GM23248 (cell line): ENCODE data around the gene UCHL1. TPM values are rescaled to one million over a fixed set of nuclear protein-coding genes. Genes with fewer than 3 reads are reported as not detected.

Source experiments
- DNase-seq: peaks from one replicate; pipeline ENCODE4 v3.0.0-alpha.2; 2015
- H2AFZ ChIP-seq: fragments of 200-600 bp; sonication (generic); 2 replicates; pipeline ENCODE4 v1.6.1; 2016; ENCODE audit warnings: antibody characterized with exemption
- H3F3A ChIP-seq: fragments of 200-600 bp; sonication (generic); 2 replicates; pipeline ENCODE4 v1.6.1; 2016; ENCODE audit warnings: mild to moderate bottlenecking, antibody characterized with exemption, mixed run types; ENCODE audit not compliant: insufficient read depth
- H3K27ac ChIP-seq: fragments of 200-600 bp; sonication (generic); 2 replicates; pipeline ENCODE4 v1.5.1; 2016; ENCODE audit warnings: mild to moderate bottlenecking
- H3K27me3 ChIP-seq: fragments of 200-600 bp; sonication (generic); replicated peaks from 2 replicates; pipeline ENCODE4 v1.6.1; 2016; ENCODE audit warnings: mild to moderate bottlenecking; ENCODE audit not compliant: insufficient read depth
- H3K36me3 ChIP-seq: fragments of 200-600 bp; sonication (generic); 2 replicates; pipeline ENCODE4 v1.6.1; 2016; ENCODE audit warnings: low read depth, mild to moderate bottlenecking
- H3K4me1 ChIP-seq: fragments of 200-600 bp; sonication (generic); 2 replicates; pipeline ENCODE4 v1.6.1; 2016; ENCODE audit warnings: mild to moderate bottlenecking; ENCODE audit not compliant: insufficient read depth
- H3K4me2 ChIP-seq: fragments of 200-600 bp; sonication (generic); one replicate; pipeline ENCODE4 v1.6.1; 2016; ENCODE audit warnings: mild to moderate bottlenecking; ENCODE audit not compliant: unreplicated experiment
- H3K4me3 ChIP-seq: fragments of 200-600 bp; sonication (generic); 2 replicates; pipeline ENCODE4 v1.5.1; 2016; ENCODE audit warnings: mild to moderate bottlenecking
- H3K79me2 ChIP-seq: fragments of 200-600 bp; sonication (generic); 2 replicates; pipeline ENCODE4 v1.6.1; 2016; ENCODE audit warnings: mild to moderate bottlenecking; ENCODE audit not compliant: insufficient read depth
- H3K9ac ChIP-seq: fragments of 200-600 bp; sonication (generic); 2 replicates; pipeline ENCODE4 v1.6.1; 2016; ENCODE audit warnings: mild to moderate bottlenecking
- H3K9me2 ChIP-seq: fragments of 200-600 bp; sonication (generic); 2 replicates; pipeline ENCODE4 v1.6.1; 2016; ENCODE audit warnings: mixed run types, mild to moderate bottlenecking, moderate library complexity; ENCODE audit not compliant: insufficient read depth
- H3K9me3 ChIP-seq: fragments of 200-600 bp; sonication (generic); one replicate; pipeline ENCODE4 v1.6.1; 2017; ENCODE audit warnings: low read depth
- H4K20me1 ChIP-seq: fragments of 200-600 bp; sonication (generic); 2 replicates; pipeline ENCODE4 v1.6.0; 2016; ENCODE audit not compliant: insufficient read depth
- EZH2 ChIP-seq: fragments of 200-600 bp; sonication (generic); IDR thresholded peaks from 2 replicates; pipeline ENCODE4 v1.6.1; 2018; ENCODE audit warnings: antibody characterized with exemption, mild to moderate bottlenecking; ENCODE audit not compliant: insufficient read depth, poor library complexity, severe bottlenecking
- EZH2phosphoT487 ChIP-seq: fragments of 200-600 bp; sonication (generic); IDR thresholded peaks from 2 replicates; pipeline ENCODE4 v1.6.1; 2018; ENCODE audit warnings: antibody characterized with exemption, moderate library complexity, mild to moderate bottlenecking, low read depth; ENCODE audit not compliant: insufficient read depth
- WGBS, 2 experiments: methylation state at CpG; one replicate each; pipeline ENCODE4 v1.1.6; 2015 to 2017; ENCODE audit warnings: low lambda C conversion rate in 2 of 2, low coverage in 1 of 2; ENCODE audit errors: missing lambda C conversion rate in 2 of 2; 5-methylcytosine and 5-hydroxymethylcytosine counted together
- in situ Hi-C: fragments of 300-500 bp; cut with MboI; formaldehyde crosslinking; loops from 2 replicates; pipeline ENCODE4 v1.15.0; 2020
- polyA plus RNA-seq: library from polyadenylated mRNA; unstranded; fragments of >200 nt; fragmentation: Nextera tagmentation; extraction: Ambion mirVana; gene quantifications from 2 replicates; pipeline ENCODE4 v1.2.1, GENCODE V29; 2016
- total RNA-seq: library from RNA; depleted of rRNA; stranded (reverse); fragments of >200 nt; shearing (Covaris generic); gene quantifications from 2 replicates; pipeline ENCODE4 v1.2.3, GENCODE V29; 2014

UCHL1 gene
- total and polyA plus RNA-seq, 2 experiments from 2014 or later, result 306 to 525 TPM

- Histone ChIP-seq H4K20me1 (no peaks in the 10 kb centered on the region), H3K4me2 (no peak overlapping the region), H3K27me3 (no peaks in the 10 kb centered on the region), H3K4me3 (no peak overlapping the region), H3K9me2 (no peaks in the 10 kb centered on the region), H3K4me1 (peaks cover 8% of the 10 kb centered on the region), H3K36me3 (no peaks in the 10 kb centered on the region), H3K9ac (no peak overlapping the region), H3K79me2 (no peaks in the 10 kb centered on the region), H3K27ac (no peak overlapping the region), H3K9me3 (no peaks in the 10 kb centered on the region), H2AFZ (no peak overlapping the region), H3F3A (no peaks in the 10 kb centered on the region)
- no peak for DNase-seq
- no peak for TF ChIP-seq EZH2phosphoT487
- no peak for TF ChIP-seq EZH2
- in situ Hi-C loops, result loop anchor here (5.0 to 10.0 kb wide), 2 partner anchors 369 to 597 kb away; no protein-coding TSS in a partner anchor
- 74 to 75% methylated on average over 9 to 10 of the region's 10 CpGs for WGBS, 2 experiments
Observed at GRCh38 chr4:41288254-41288653, 31.5 kb downstream of the UCHL1 start.

DNA sequence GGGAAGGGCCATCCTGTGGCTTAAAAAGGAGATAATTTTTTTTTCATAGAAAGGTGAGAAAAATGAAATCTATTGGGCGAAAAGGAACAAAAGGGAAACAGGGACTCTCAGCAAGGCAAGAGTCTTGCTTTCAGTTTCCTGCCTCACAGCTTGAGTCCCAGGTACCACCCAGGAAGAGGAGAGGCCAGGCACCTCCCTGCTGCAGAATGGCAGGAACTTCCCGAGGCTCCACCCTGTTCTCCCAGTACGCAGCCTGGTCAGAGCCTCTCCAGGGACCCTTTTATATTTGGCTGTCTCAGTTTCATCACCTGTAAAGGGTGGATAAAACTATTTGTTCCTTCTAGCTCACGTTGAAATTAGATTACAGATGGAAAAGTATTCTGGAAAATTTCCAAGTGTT is 33.8 kb downstream of the UCHL1 start:
- no peak overlapping the region for H3K4me2 ChIP-seq
- TF ChIP-seq EZH2 (no peak), EZH2phosphoT487 (no peak)
- no peak overlapping the region for H2AFZ ChIP-seq
- H3F3A ChIP-seq, result no peaks in the 10 kb centered on the region
- in situ Hi-C loops, result no loop called here
- peaks cover 3% of the 10 kb centered on the region for H3K4me1 ChIP-seq
- WGBS, 2 experiments, result 52 to 64% methylated on average over 4 of the region's 4 CpGs
- no peaks in the 10 kb centered on the region for H3K9me2 ChIP-seq
- H3K79me2 ChIP-seq, result no peaks in the 10 kb centered on the region
- no peak overlapping the region for H3K9ac ChIP-seq
- no peaks in the 10 kb centered on the region for H3K27me3 ChIP-seq
- H4K20me1 ChIP-seq, result no peaks in the 10 kb centered on the region
- no peaks in the 10 kb centered on the region for H3K9me3 ChIP-seq
- no peaks in the 10 kb centered on the region for H3K36me3 ChIP-seq
- no peak overlapping the region for H3K4me3 ChIP-seq
- H3K27ac ChIP-seq, result no peak overlapping the region
- no peak for DNase-seq

DNA sequence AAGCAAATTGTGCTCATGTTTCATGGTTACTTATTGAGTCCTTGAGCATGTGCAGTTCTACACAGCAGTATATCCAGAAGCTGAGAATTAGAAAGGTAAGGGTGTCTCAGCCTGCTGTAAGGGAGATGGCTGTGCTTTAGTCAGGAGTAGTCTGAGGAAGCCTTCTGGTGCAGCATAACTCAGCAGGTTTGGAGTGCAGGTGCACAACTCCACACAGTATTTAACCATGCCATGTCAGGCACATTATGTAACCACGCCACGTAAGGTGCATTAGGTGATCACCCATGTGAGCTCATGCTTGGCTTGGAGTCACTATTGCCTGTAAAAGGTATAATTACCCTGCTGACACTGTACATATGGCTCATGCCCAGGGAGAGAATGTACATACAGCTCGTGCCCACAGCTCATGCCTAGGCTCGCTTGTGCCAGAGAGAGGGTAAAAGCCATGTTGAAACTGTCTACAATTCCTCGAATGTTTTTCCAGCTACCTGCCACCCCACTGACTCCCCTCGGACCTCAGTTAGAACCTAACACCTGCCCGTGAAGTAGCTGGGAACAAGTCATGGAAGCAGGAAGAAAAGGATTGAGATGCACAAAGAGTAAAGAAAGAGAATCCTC is 37.8 kb downstream of the UCHL1 start:
- no peak for DNase-seq
- 35 to 53% methylated on average over 6 to 7 of the region's 7 CpGs for WGBS, 2 experiments
- in situ Hi-C loops, result no loop called here

DNA sequence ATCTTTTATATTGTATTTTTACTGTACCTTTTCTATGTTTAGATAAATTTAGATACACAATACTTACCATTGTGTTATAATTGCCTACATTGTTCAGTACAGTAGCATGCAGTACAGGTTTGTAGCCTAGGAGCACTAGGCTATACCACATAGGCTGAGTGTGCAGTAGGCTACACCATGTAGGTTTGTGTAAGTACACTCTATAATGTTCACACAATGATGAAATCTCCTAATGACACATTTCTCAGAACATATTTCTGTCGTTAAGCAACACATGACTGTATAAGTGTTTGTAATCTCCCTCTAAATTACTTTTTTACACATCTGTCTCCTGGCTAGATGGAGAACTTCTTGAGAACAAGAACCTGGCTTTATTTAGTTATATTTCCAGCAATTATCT is 40.3 kb downstream of the UCHL1 start:
- 0 out of 2 replicates have a peak, but pooled peaks cover 6% of the 10 kb centered on the region for H3K27me3 ChIP-seq
- 47 to 60% methylated on average over 1 of the region's 1 CpG for WGBS, 2 experiments
- no peaks in the 10 kb centered on the region for H3K79me2 ChIP-seq
- H3K9ac ChIP-seq, result no peak overlapping the region
- no peaks in the 10 kb centered on the region for H4K20me1 ChIP-seq
- no peak overlapping the region for H2AFZ ChIP-seq
- no peak overlapping the region for H3K4me2 ChIP-seq
- H3K36me3 ChIP-seq, result no peaks in the 10 kb centered on the region
- H3F3A ChIP-seq, result no peaks in the 10 kb centered on the region
- in situ Hi-C loops, result no loop called here
- no peak for DNase-seq
- H3K27ac ChIP-seq, result no peak overlapping the region
- no peaks in the 10 kb centered on the region for H3K9me2 ChIP-seq
- H3K4me3 ChIP-seq, result no peak overlapping the region
- TF ChIP-seq EZH2 (no peak), EZH2phosphoT487 (no peak)
- no peaks in the 10 kb centered on the region for H3K4me1 ChIP-seq
- no peaks in the 10 kb centered on the region for H3K9me3 ChIP-seq

More for the DNA sequence above, 37.8 kb downstream of the UCHL1 start:
- Histone ChIP-seq H3F3A (no peaks in the 10 kb centered on the region), H4K20me1 (no peaks in the 10 kb centered on the region), H3K36me3 (no peaks in the 10 kb centered on the region), H3K27me3 (no peaks in the 10 kb centered on the region), H3K79me2 (no peaks in the 10 kb centered on the region), H3K4me1 (no peaks in the 10 kb centered on the region), H3K4me2 (no peak overlapping the region), H3K9me3 (no peaks in the 10 kb centered on the region), H3K27ac (no peak overlapping the region), H3K9me2 (no peaks in the 10 kb centered on the region), H3K4me3 (no peak overlapping the region), H3K9ac (no peak overlapping the region), H2AFZ (no peak overlapping the region)
- TF ChIP-seq EZH2phosphoT487, result no peak
- no peak for TF ChIP-seq EZH2
